Effector memory CD4-positive, alpha-beta T cell (primary cell): Measurements from ENCODE around the gene TAF5.
"Not testable (repeated sequence)": the region's sequence is repeated elsewhere in the genome, so short reads cannot be mapped to it uniquely, and the experiment has no call there.

Experiments
- DNase-seq, 3 donors: peaks; one replicate each; pipeline ENCODE4 v3.0.0-alpha.2; 2020
- H3K27ac ChIP-seq: 2 replicates; pipeline ENCODE4 v1.7.0; 2013; ENCODE audit warnings: mild to moderate bottlenecking, low read length, moderate library complexity; ENCODE audit not compliant: insufficient read depth, poor library complexity, severe bottlenecking
- H3K27me3 ChIP-seq: replicated peaks from 2 replicates; pipeline ENCODE4 v1.7.0; 2013; ENCODE audit warnings: mild to moderate bottlenecking, low read length; ENCODE audit not compliant: insufficient read depth, control insufficient read depth, poor library complexity, severe bottlenecking
- H3K36me3 ChIP-seq: 2 replicates; pipeline ENCODE4 v1.7.0; 2013; ENCODE audit warnings: mild to moderate bottlenecking, low read length, moderate library complexity; ENCODE audit not compliant: control insufficient read depth, insufficient read depth
- H3K4me1 ChIP-seq: 2 replicates; pipeline ENCODE4 v1.7.0; 2013; ENCODE audit warnings: low read length, mild to moderate bottlenecking; ENCODE audit not compliant: control insufficient read depth, insufficient read depth, poor library complexity, severe bottlenecking
- H3K4me3 ChIP-seq: 2 replicates; pipeline ENCODE4 v1.7.0; 2013; ENCODE audit warnings: low read length, low read depth, mild to moderate bottlenecking; ENCODE audit not compliant: insufficient read depth, poor library complexity, severe bottlenecking
- H3K9me3 ChIP-seq: 2 replicates; pipeline ENCODE4 v1.7.0; 2013; ENCODE audit warnings: mild to moderate bottlenecking, low read length, moderate library complexity; ENCODE audit not compliant: control insufficient read depth
- total RNA-seq, 3 donors: gene quantifications; one replicate each; lab custom pipeline; 2026; lab: John Stamatoyannopoulos, UW

TAF5 gene
- total RNA-seq = 16.4 to 19.5 (median 17.0) reads per million in 3 donors

GRCh38 chr10:103367782-103368518, at the start of gene TAF5:
TSS of gene TAF5 (plus strand) at chr10:103367976. CDS start at chr10:103367990, 14 bp downstream.
- H3K36me3 ChIP-seq = no peaks in the 10 kb centered on the region
- H3K4me3 ChIP-seq = peak within 1 kb of the TSS; percentile 93
- H3K9me3 ChIP-seq = no peaks in the 10 kb centered on the region
- no peaks in the 10 kb centered on the region for H3K4me1 ChIP-seq
- no peaks in the 10 kb centered on the region for H3K27me3 ChIP-seq
- H3K27ac ChIP-seq = peak within 1 kb of the TSS; percentile 78
- peak; percentile 73 to 84 (median 78) for DNase-seq

- Histone ChIP-seq H3K27ac (no peak overlapping the region), H3K27me3 (no peaks in the 10 kb centered on the region), H3K9me3 (no peaks in the 10 kb centered on the region), H3K4me1 (no peaks in the 10 kb centered on the region), H3K4me3 (no peak overlapping the region), H3K36me3 (peaks cover 10% of the 10 kb centered on the region)
- DNase-seq = no peak
Measured at GRCh38 chr10:103327906-103328305, 39.9 kb upstream of the TAF5 start.

DNA sequence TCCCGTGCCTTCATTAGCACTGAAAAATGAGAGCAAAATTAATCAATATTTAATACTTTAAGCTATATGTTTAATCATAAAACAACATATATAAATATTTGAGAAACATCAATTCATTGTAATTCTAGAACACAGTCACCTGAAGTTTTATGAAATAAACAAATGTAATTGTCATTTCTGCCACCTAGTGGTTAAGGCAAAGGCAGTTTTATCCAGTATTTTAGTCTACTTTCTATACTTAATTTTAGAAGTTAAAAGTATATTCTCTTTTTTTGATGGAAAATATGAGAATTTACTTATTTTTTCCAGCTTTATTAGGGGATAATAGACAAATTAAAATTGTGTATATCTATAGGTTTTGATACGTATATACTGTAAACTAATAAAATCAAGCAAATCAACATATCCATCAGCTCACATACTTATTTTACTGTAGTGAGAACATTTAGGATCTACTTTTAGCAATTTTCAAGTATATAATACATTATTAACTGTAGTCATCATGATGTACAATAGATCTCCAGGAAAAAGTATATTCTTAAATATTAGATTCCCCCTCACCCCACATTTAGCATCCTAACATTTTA, 33.7 kb upstream of the TAF5 start:
- Histone ChIP-seq H3K9me3 (no peaks in the 10 kb centered on the region), H3K36me3 (peaks cover 8% of the 10 kb centered on the region), H3K4me3 (no peak overlapping the region), H3K27ac (no peak overlapping the region), H3K4me1 (no peaks in the 10 kb centered on the region), H3K27me3 (no peaks in the 10 kb centered on the region)
- DNase-seq = no peak

DNA sequence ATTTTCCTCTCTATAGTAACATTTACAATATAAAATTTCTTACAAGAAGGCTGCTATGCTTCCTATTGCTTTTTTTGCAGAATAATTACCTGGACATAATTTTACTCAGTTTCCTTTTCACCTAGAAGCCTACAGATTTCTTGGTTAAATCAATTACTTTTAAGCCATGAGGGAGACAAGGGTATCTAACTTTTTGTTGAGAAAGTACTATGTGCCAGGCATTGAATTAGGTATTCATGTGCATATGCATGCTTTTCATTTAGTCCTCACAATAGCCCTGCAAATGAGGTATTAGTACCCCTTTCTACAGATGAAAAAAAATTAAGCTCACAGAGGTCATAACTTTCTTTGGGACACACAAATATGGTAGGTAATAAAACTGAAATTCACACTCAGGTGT, 33.2 kb upstream of the TAF5 start:
- Histone ChIP-seq H3K9me3 (no peaks in the 10 kb centered on the region), H3K4me3 (no peak overlapping the region), H3K4me1 (no peaks in the 10 kb centered on the region), H3K36me3 (peaks cover 9% of the 10 kb centered on the region), H3K27ac (no peak overlapping the region), H3K27me3 (no peaks in the 10 kb centered on the region)
- no peak for DNase-seq

GRCh38 chr10:103336370-103336769, 31.4 kb upstream of the TAF5 start:
- DNase-seq = no peak
- Histone ChIP-seq H3K4me3 (no peak overlapping the region), H3K36me3 (peaks cover 9% of the 10 kb centered on the region), H3K4me1 (no peaks in the 10 kb centered on the region), H3K27ac (no peak overlapping the region), H3K9me3 (no peaks in the 10 kb centered on the region), H3K27me3 (no peaks in the 10 kb centered on the region)

GRCh38 chr10:103350175-103350516, 17.6 kb upstream of the TAF5 start:
- no peaks in the 10 kb centered on the region for H3K9me3 ChIP-seq
- peak overlapping the region; percentile 81 for H3K4me3 ChIP-seq
- peaks cover 3% of the 10 kb centered on the region for H3K4me1 ChIP-seq
- H3K27ac ChIP-seq = peak overlapping the region; percentile 61
- no peak for DNase-seq
- no peaks in the 10 kb centered on the region for H3K27me3 ChIP-seq
- peaks cover 13% of the 10 kb centered on the region for H3K36me3 ChIP-seq

GRCh38 chr10:103350517-103351260, 17.1 kb upstream of the TAF5 start, which contains the start of gene PCGF6:
TSS of gene PCGF6 (minus strand) at chr10:103351140. CDS start at chr10:103351066, 74 bp downstream.
- peak; percentile 41 to 53 (median 50) for DNase-seq
- Histone ChIP-seq H3K4me3 (peak within 1 kb of the TSS; percentile 81), H3K4me1 (peaks cover 3% of the 10 kb centered on the region), H3K27me3 (no peaks in the 10 kb centered on the region), H3K36me3 (peaks cover 9% of the 10 kb centered on the region), H3K9me3 (no peaks in the 10 kb centered on the region), H3K27ac (peak within 1 kb of the TSS; percentile 61)

- DNase-seq = no peak
- H3K4me3 ChIP-seq = no peak overlapping the region
- no peak overlapping the region for H3K27ac ChIP-seq
- no peaks in the 10 kb centered on the region for H3K9me3 ChIP-seq
- H3K4me1 ChIP-seq = peaks cover 3% of the 10 kb centered on the region
- H3K36me3 ChIP-seq = no peaks in the 10 kb centered on the region
- H3K27me3 ChIP-seq = no peaks in the 10 kb centered on the region
Measured at GRCh38 chr10:103353281-103353680, 14.5 kb upstream of the TAF5 start.

- H3K36me3 ChIP-seq, H3K9me3 ChIP-seq, H3K27ac ChIP-seq, H3K4me1 ChIP-seq, H3K4me3 ChIP-seq, DNase-seq, H3K27me3 ChIP-seq: not testable (repeated sequence)
Measured at GRCh38 chr10:103354567-103354966, 13.2 kb upstream of the TAF5 start.
